Neural cell (in vitro differentiated cells): Measurements from ENCODE around the gene CUX1. TPM values are rescaled to one million over a fixed set of nuclear protein-coding genes. Genes with fewer than 3 reads are reported as not detected.
"Not testable (repeated sequence)": the region's sequence is repeated elsewhere in the genome, so short reads cannot be mapped to it uniquely, and the experiment has no call there.

Experiments
- H2AFZ ChIP-seq: fragments of 200-600, 300-800 bp; sonication (generic), shearing (Covaris generic); 2 replicates; pipeline ENCODE4 v1.6.0; 2014; ENCODE audit warnings: low read depth, mild to moderate bottlenecking, antibody characterized with exemption, low read length, moderate library complexity
- H3F3A ChIP-seq: fragments of 200-600 bp; shearing (Covaris generic); 2 replicates; pipeline ENCODE4 v1.6.1; 2016; ENCODE audit warnings: mild to moderate bottlenecking, moderate library complexity, mixed read lengths, antibody characterized with exemption, low read length; ENCODE audit not compliant: insufficient read depth, poor library complexity, severe bottlenecking
- H3K27ac ChIP-seq: fragments of 200-600, 300-800 bp; sonication (generic), shearing (Covaris generic); 2 replicates; pipeline ENCODE4 v1.5.1; 2014; ENCODE audit warnings: mild to moderate bottlenecking, low read length, moderate library complexity
- H3K27me3 ChIP-seq: fragments of 300-800, 200-600 bp; sonication (generic), shearing (Covaris generic); 2 replicates; pipeline ENCODE4 v1.6.0; 2014; ENCODE audit warnings: mild to moderate bottlenecking, low read depth, low read length, moderate library complexity; ENCODE audit not compliant: insufficient read depth
- H3K36me3 ChIP-seq: fragments of 300-800, 200-600 bp; sonication (generic), shearing (Covaris generic); 2 replicates; pipeline ENCODE4 v1.5.1; 2014; ENCODE audit warnings: mild to moderate bottlenecking, antibody characterized with exemption, low read length, moderate library complexity; ENCODE audit not compliant: insufficient read depth
- H3K4me2 ChIP-seq: fragments of 300-800, 200-600 bp; sonication (generic), shearing (Covaris generic); 2 replicates; pipeline ENCODE4 v1.6.0; 2014; ENCODE audit warnings: mild to moderate bottlenecking, low read length
- H3K4me3 ChIP-seq: fragments of 300-800, 200-600 bp; sonication (generic), shearing (Covaris generic); 2 replicates; pipeline ENCODE4 v1.5.1; 2014; ENCODE audit warnings: mild to moderate bottlenecking, low read length, moderate library complexity
- H3K79me2 ChIP-seq: fragments of 200-600 bp; shearing (Covaris generic); replicated peaks from 2 replicates; pipeline ENCODE4 v1.6.0; 2014; ENCODE audit warnings: mild to moderate bottlenecking, low read length, moderate library complexity; ENCODE audit not compliant: insufficient read depth
- H3K9ac ChIP-seq: fragments of 300-800, 200-600 bp; sonication (generic), shearing (Covaris generic); 2 replicates; pipeline ENCODE4 v1.6.1; 2016; ENCODE audit warnings: mild to moderate bottlenecking, low read length, mixed read lengths
- H3K9me2 ChIP-seq: fragments of 200-600 bp; shearing (Covaris generic); 2 replicates; pipeline ENCODE4 v1.6.1; 2016; ENCODE audit warnings: mild to moderate bottlenecking, low read length, mixed read lengths; ENCODE audit not compliant: insufficient read depth
- H3K9me3 ChIP-seq: fragments of 200-600, 300-800 bp; sonication (generic), shearing (Covaris generic); 2 replicates; pipeline ENCODE4 v1.6.1; 2016; ENCODE audit warnings: mild to moderate bottlenecking, mixed run types, low read length, moderate library complexity, mixed read lengths
- H4K20me1 ChIP-seq: fragments of 200-600 bp; shearing (Covaris generic); 2 replicates; pipeline ENCODE4 v1.6.1; 2016; ENCODE audit warnings: mild to moderate bottlenecking, mixed run types; ENCODE audit not compliant: insufficient read depth
- EP300 ChIP-seq: fragments of 450-650 bp; conservative IDR thresholded peaks from 2 replicates; pipeline ENCODE4 v1.6.1; 2014; ENCODE audit warnings: antibody characterized with exemption, mild to moderate bottlenecking, moderate library complexity; ENCODE audit not compliant: poor library complexity, severe bottlenecking
- EZH2 ChIP-seq: fragments of 200-600, 300-800 bp; shearing (Covaris generic), sonication (generic); IDR thresholded peaks from 2 replicates; pipeline ENCODE4 v1.6.1; 2014; ENCODE audit warnings: antibody characterized with exemption, low read length, borderline replicate concordance, mild to moderate bottlenecking; ENCODE audit not compliant: insufficient read depth, poor library complexity, severe bottlenecking
- MXI1 ChIP-seq: fragments of 450-650 bp; conservative IDR thresholded peaks from 2 replicates; pipeline ENCODE4 v1.6.1; 2014; ENCODE audit warnings: antibody characterized with exemption, mild to moderate bottlenecking; ENCODE audit not compliant: poor library complexity, severe bottlenecking
- POLR2AphosphoS5 ChIP-seq: IDR thresholded peaks from 2 replicates; pipeline ENCODE4 v1.6.1; 2012
- RAD21 ChIP-seq: fragments of 450-650 bp; conservative IDR thresholded peaks from 2 replicates; pipeline ENCODE4 v1.6.1; 2014; ENCODE audit warnings: antibody characterized with exemption, mild to moderate bottlenecking, moderate library complexity
- SMC3 ChIP-seq: fragments of 450-650 bp; conservative IDR thresholded peaks from 2 replicates; pipeline ENCODE4 v1.6.1; 2014; ENCODE audit warnings: antibody characterized with exemption, mild to moderate bottlenecking, moderate library complexity; ENCODE audit not compliant: poor library complexity
- TAF1 ChIP-seq: IDR thresholded peaks from 2 replicates; pipeline ENCODE4 v1.6.1; 2012; ENCODE audit warnings: low read depth
- polyA plus RNA-seq: library from polyadenylated mRNA; depleted of rRNA; stranded (reverse); fragments of >200 nt; gene quantifications from 2 replicates; pipeline ENCODE4 v1.2.3, GENCODE V29; 2014
- TF ChIP-seq, protein P1 (sequence below): IDR thresholded peaks from 2 replicates; pipeline ENCODE4 v1.6.1; 2012; ENCODE audit warnings: borderline replicate concordance
- TF ChIP-seq, protein P2 (sequence below): fragments of 450-650 bp; IDR thresholded peaks from 2 replicates; pipeline ENCODE4 v1.5.1; 2014; ENCODE audit warnings: antibody characterized with exemption, mild to moderate bottlenecking, moderate library complexity; ENCODE audit not compliant: poor library complexity, severe bottlenecking

CUX1 gene
- polyA plus RNA-seq, 1 donor from 2014 or later: 26.6 TPM

DNA sequence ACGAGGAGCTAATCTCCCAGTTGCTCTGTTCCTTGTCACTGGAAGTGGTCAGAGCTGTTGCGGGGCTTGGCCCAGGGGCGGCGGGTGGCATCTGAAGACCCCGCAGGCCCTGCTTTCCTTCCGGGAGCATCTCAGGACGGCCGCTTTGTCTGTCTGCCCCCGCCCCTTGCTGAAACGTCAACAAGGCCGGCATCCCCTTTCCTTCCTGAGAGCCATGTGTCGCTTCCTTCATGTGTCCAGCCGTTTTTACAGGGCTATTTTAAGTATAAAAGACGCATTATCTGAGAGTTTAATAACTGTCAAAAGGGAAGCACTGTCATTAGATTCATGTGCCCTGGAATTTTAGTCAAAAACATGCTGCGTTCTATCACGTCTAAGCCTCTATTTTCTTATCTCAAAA lies 110.4 kb downstream of the CUX1 start:
- H4K20me1 ChIP-seq: no peaks in the 10 kb centered on the region
- no peaks in the 10 kb centered on the region for H3K9me3 ChIP-seq
- H3K27ac ChIP-seq: no peak overlapping the region

DNA sequence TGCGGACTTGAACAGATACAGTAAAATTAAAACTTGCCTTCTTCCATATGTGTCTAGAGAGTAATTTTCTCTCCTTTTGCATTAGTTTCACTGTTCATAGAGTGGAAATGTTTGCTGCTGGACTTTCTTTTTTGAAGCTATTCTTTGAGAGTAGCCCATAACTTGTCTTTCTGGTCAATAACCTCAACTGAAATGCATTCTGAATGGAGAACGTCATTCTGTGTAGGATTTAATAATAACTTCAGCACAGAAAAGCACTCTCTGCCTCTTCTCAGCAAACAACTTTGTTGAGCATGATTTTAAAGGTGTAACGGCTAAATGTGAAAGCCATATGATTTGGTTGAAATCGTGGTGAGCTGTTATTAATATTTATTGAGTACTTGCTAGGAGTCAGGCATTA lies 111.8 kb downstream of the CUX1 start:
- Histone ChIP-seq H3K9ac (no peak overlapping the region), H3K4me3 (no peak overlapping the region), H3K36me3 (no peaks in the 10 kb centered on the region), H3K79me2 (peaks cover 5% of the 10 kb centered on the region), H3F3A (peaks cover 3% of the 10 kb centered on the region), H3K9me2 (no peaks in the 10 kb centered on the region), H3K9me3 (no peaks in the 10 kb centered on the region), H3K27ac (no peak overlapping the region), H4K20me1 (no peaks in the 10 kb centered on the region), H3K27me3 (no peaks in the 10 kb centered on the region), H3K4me2 (no peak overlapping the region), H2AFZ (no peak overlapping the region)
- TF ChIP-seq POLR2AphosphoS5: no peak
- TF ChIP-seq, protein P1, sequence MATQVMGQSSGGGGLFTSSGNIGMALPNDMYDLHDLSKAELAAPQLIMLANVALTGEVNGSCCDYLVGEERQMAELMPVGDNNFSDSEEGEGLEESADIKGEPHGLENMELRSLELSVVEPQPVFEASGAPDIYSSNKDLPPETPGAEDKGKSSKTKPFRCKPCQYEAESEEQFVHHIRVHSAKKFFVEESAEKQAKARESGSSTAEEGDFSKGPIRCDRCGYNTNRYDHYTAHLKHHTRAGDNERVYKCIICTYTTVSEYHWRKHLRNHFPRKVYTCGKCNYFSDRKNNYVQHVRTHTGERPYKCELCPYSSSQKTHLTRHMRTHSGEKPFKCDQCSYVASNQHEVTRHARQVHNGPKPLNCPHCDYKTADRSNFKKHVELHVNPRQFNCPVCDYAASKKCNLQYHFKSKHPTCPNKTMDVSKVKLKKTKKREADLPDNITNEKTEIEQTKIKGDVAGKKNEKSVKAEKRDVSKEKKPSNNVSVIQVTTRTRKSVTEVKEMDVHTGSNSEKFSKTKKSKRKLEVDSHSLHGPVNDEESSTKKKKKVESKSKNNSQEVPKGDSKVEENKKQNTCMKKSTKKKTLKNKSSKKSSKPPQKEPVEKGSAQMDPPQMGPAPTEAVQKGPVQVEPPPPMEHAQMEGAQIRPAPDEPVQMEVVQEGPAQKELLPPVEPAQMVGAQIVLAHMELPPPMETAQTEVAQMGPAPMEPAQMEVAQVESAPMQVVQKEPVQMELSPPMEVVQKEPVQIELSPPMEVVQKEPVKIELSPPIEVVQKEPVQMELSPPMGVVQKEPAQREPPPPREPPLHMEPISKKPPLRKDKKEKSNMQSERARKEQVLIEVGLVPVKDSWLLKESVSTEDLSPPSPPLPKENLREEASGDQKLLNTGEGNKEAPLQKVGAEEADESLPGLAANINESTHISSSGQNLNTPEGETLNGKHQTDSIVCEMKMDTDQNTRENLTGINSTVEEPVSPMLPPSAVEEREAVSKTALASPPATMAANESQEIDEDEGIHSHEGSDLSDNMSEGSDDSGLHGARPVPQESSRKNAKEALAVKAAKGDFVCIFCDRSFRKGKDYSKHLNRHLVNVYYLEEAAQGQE: no peak
- no peak for TF ChIP-seq RAD21
- no peak for TF ChIP-seq EP300
- TF ChIP-seq TAF1: no peak
- no peak for TF ChIP-seq EZH2
- TF ChIP-seq, protein P2, sequence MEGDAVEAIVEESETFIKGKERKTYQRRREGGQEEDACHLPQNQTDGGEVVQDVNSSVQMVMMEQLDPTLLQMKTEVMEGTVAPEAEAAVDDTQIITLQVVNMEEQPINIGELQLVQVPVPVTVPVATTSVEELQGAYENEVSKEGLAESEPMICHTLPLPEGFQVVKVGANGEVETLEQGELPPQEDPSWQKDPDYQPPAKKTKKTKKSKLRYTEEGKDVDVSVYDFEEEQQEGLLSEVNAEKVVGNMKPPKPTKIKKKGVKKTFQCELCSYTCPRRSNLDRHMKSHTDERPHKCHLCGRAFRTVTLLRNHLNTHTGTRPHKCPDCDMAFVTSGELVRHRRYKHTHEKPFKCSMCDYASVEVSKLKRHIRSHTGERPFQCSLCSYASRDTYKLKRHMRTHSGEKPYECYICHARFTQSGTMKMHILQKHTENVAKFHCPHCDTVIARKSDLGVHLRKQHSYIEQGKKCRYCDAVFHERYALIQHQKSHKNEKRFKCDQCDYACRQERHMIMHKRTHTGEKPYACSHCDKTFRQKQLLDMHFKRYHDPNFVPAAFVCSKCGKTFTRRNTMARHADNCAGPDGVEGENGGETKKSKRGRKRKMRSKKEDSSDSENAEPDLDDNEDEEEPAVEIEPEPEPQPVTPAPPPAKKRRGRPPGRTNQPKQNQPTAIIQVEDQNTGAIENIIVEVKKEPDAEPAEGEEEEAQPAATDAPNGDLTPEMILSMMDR: no peak
- no peak for TF ChIP-seq SMC3
- no peak for TF ChIP-seq MXI1

More for the DNA sequence above, 110.4 kb downstream of the CUX1 start:
- Histone ChIP-seq H3K79me2 (peaks cover 5% of the 10 kb centered on the region), H3K4me2 (no peak overlapping the region), H3K27me3 (no peaks in the 10 kb centered on the region), H2AFZ (no peak overlapping the region), H3K9ac (no peak overlapping the region), H3K9me2 (no peaks in the 10 kb centered on the region), H3K36me3 (no peaks in the 10 kb centered on the region), H3K4me3 (no peak overlapping the region), H3F3A (peaks cover 3% of the 10 kb centered on the region)
- TF ChIP-seq MXI1 (no peak), TAF1 (no peak), EZH2 (no peak), RAD21 (no peak), SMC3 (no peak), POLR2AphosphoS5 (no peak)
- TF ChIP-seq, protein P1: no peak

DNA sequence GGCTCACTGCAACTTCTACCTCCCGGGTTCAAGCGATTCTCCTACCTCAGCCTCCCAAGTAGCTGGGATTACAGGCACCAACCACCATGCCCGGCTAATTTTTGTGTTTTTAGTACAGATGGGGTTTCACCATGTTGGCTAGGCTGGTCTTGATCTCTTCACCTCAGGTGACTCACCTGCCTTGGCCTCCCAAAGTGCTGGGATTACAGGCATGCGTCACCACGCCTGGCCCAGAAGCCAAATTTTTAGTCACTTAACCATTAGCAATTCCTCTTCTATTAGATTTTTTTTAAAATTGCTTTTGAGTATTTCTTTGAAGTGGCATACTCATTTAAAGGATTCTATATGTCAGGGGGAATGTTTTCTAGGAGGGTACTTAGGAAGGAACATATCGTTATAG lies 112.5 kb downstream of the CUX1 start:
- H3K9me2 ChIP-seq, H3K79me2 ChIP-seq, H3K9ac ChIP-seq, H3F3A ChIP-seq, H4K20me1 ChIP-seq, H3K27me3 ChIP-seq, H3K9me3 ChIP-seq, H3K27ac ChIP-seq, H2AFZ ChIP-seq, H3K4me3 ChIP-seq, H3K4me2 ChIP-seq, H3K36me3 ChIP-seq: not testable (repeated sequence)
